ENCODE data around the gene CTNNA3.

DNA sequence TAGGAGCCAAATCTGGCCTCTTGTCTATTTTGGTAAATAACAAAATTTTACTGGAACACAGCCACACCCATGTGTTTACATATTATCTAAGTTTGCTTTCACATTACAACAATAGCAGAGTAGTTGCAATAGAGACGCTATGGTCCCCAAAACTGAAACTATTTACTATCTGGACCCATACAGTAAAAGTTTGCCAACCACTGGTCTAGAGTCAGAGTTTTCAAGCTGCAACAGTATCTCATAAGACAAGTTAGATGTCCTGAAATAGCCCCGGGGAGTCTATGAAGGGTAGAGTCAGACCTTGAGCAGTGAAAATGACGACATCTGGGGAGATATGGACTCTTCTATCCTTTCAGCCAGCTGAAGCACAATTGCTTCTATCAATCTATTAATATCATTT is 74.2 kb downstream of the CTNNA3 start:
- TF ChIP-seq, protein P1, sequence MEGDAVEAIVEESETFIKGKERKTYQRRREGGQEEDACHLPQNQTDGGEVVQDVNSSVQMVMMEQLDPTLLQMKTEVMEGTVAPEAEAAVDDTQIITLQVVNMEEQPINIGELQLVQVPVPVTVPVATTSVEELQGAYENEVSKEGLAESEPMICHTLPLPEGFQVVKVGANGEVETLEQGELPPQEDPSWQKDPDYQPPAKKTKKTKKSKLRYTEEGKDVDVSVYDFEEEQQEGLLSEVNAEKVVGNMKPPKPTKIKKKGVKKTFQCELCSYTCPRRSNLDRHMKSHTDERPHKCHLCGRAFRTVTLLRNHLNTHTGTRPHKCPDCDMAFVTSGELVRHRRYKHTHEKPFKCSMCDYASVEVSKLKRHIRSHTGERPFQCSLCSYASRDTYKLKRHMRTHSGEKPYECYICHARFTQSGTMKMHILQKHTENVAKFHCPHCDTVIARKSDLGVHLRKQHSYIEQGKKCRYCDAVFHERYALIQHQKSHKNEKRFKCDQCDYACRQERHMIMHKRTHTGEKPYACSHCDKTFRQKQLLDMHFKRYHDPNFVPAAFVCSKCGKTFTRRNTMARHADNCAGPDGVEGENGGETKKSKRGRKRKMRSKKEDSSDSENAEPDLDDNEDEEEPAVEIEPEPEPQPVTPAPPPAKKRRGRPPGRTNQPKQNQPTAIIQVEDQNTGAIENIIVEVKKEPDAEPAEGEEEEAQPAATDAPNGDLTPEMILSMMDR (IDR thresholded peaks at IDR 0.05) = no peak
- TF ChIP-seq POLR2A (IDR thresholded peaks at IDR 0.05) = no peak

Measured in right lobe of liver (tissue), 4 donors.